Measurements from ENCODE around the gene CORIN.
"Not testable (repeated sequence)": the region's sequence is repeated elsewhere in the genome, so short reads cannot be mapped to it uniquely, and the experiment has no call there.

CORIN gene

GRCh38 chr4:47551682-47552081 is 286.2 kb downstream of the CORIN start:
- DNase-seq: no peak

DNA sequence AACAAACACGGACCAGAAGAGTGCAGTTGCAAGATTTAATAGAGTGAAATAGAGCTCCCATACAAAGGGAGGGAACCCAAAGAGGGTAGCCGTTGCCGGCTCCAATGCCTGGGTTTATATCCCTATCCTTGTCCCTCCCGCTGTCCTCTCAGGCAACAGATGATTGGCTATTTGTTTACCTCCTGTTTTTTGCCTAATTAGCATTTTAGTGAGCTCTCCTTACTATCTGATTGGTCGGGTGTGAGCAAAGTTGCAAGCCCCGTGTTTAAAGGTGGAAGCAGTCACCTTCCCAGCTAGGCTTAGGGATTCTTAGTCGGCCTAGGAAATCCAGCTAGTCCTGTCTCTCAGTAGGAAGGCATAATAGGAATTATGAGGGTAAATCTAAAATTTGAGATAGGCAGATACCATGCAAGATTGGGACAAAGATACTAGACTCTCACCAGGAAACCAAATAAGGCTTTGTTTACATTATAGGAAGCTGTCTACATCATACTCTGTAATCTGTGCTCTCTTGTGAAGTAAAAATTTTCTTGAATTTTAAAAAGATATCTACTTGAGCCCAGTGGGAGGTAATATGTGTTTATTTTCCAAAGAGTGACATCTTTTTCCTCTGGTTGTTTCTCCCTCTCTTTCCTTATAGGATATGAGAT is 286.8 kb downstream of the CORIN start:
- DNase-seq: no peak

DNA sequence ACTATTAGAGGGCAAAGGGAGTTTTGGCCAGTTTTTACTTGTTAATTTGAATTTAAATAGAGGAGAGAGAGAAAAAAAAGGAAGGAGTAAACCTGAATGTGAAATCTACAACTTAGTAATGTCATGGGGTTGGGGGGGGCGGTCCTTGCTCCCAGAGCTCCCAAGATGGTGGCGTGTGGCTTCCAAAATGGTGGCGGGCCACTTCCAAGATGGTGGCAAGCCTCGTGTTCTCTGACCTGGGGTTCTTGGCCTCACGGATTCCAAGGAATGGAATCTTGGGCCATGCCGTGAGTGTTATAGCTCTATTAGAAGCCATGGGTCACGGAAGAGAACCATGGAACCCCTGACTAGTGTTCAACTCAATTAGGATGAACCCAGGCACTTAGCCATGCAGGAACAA is 287.5 kb downstream of the CORIN start:
- DNase-seq: not testable (repeated sequence)
